ENCODE results near the gene RFESD.

GRCh38 chr5:95619514-95620029 lies 27.0 kb upstream of the RFESD start:
- TF ChIP-seq POLR2A (IDR thresholded peaks at IDR 0.05): no peak
- TF ChIP-seq CTCF (IDR thresholded peaks at IDR 0.05): no peak
- TF ChIP-seq POLR2AphosphoS5 (IDR thresholded peaks at IDR 0.05): no peak
- no peak for TF ChIP-seq EP300 (IDR thresholded peaks at IDR 0.05)

Measured in sigmoid colon (tissue), 4 donors.